Gastrocnemius medialis (tissue), 4 donors: Measurements from ENCODE around the gene EGFLAM. TPM values are rescaled to one million over a fixed set of nuclear protein-coding genes. Genes with fewer than 3 reads are reported as not detected.

Experiments used
- ATAC-seq, 2 donors: fragments of 150-250 bp; one replicate each; pipeline ENCODE4 v1.9.1; 2016
- DNase-seq, 2 donors: peaks; one replicate each; pipeline ENCODE4 v3.0.0-alpha.2; 2019
- H3K27ac ChIP-seq, 4 donors: fragments of 200-600 bp; sonication (generic); 1 replicate in 1 of 4; 2 replicates in 3 of 4; pipeline ENCODE4 v1.5.1; 2016 to 2018; ENCODE audit warnings: mild to moderate bottlenecking in 2 of 4, moderate library complexity in 1 of 4
- H3K27me3 ChIP-seq, 3 donors: fragments of 200-600 bp; sonication (generic) in 2 of 3; 1 replicate in 1 of 3; 2 replicates in 2 of 3; pipeline versions ENCODE4 v1.5.1 to v1.6.0; 2016 to 2019; ENCODE audit warnings: mild to moderate bottlenecking in 1 of 3, moderate library complexity in 1 of 3
- H3K36me3 ChIP-seq, 2 donors: fragments of 200-600 bp; sonication (generic) in 1 of 2; one replicate each; pipeline ENCODE4 v1.5.1; 2017 to 2018
- H3K4me1 ChIP-seq, 2 donors: fragments of 200-600 bp; sonication (generic) in 1 of 2; one replicate each; pipeline ENCODE4 v1.5.1; 2016 to 2017; ENCODE audit warnings: mild to moderate bottlenecking in 2 of 2
- H3K4me3 ChIP-seq, 4 donors: fragments of 200-600 bp; sonication (generic) in 3 of 4; 1 replicate in 1 of 4; 2 replicates in 3 of 4; pipeline ENCODE4 v1.5.1; 2016 to 2019; ENCODE audit warnings: mild to moderate bottlenecking in 2 of 4
- H3K9me3 ChIP-seq, 3 donors: fragments of 200-600 bp; sonication (generic) in 2 of 3; 1 replicate in 1 of 3; 2 replicates in 2 of 3; pipeline ENCODE4 v1.5.1; 2016 to 2019
- CTCF ChIP-seq, 5 experiments: fragments of 450-650 bp in 3 of 5; fragments of 200-600 bp in 2 of 5; sonication (generic) in 2 of 5; IDR thresholded peaks in 4 of 5; conservative IDR thresholded peaks in 1 of 5; 1 replicate in 4 of 5; 2 replicates in 1 of 5; pipeline ENCODE4 v1.5.1; 2016 to 2019; ENCODE audit warnings: antibody characterized with exemption in 5 of 5, mild to moderate bottlenecking in 3 of 5, moderate library complexity in 3 of 5
- POLR2A ChIP-seq, 2 donors: fragments of 450-650 bp; IDR thresholded peaks; one replicate each; pipeline ENCODE4 v1.6.1; 2017; ENCODE audit warnings: antibody characterized with exemption in 2 of 2, mild to moderate bottlenecking in 2 of 2, moderate library complexity in 2 of 2
- in situ Hi-C, 4 donors: fragments of 200-750 bp; cut with MboI; loops; one replicate each; pipeline versions ENCODE4 v1.15.0 to v1.8.0; 2017; ENCODE audit warnings: low sequenced_read_pairs in 4 of 4
- intact Hi-C: fragments of 100-400 bp; cut with DNase I; formaldehyde crosslinking; loops from one replicate; pipeline ENCODE4 v1.15.1; 2023; ENCODE audit warnings: low total_unique reads
- total RNA-seq, 4 donors: library from RNA; depleted of rRNA; stranded (reverse); fragments of >200 nt; gene quantifications; one replicate each; pipeline versions ENCODE4 v1.1.0 to v1.2.3, GENCODE V29; 2016

EGFLAM gene
- total RNA-seq, 4 donors from 2014 or later, result 19.2 to 36.4 (median 32.7) TPM

- in situ Hi-C loops, result no loop called here
- H3K4me1 ChIP-seq, result no peaks in the 10 kb centered on the region
- ATAC-seq, result no peak
- no peaks in the 10 kb centered on the region for H3K9me3 ChIP-seq
- peaks cover 0 to 4% (median 0%) of the 10 kb centered on the region in 3 donors for H3K27me3 ChIP-seq
- no peaks in the 10 kb centered on the region for H3K36me3 ChIP-seq
- intact Hi-C loops, result loop anchor here (1.0 kb wide), 1 partner anchor 426 kb away; no protein-coding TSS in a partner anchor
- H3K4me3 ChIP-seq, result no peak overlapping the region
- no peak for DNase-seq
- TF ChIP-seq CTCF (IDR thresholded peaks at IDR 0.05 in 4 of 5, conservative IDR thresholded peaks at IDR 0.05 in 1 of 5) (no peak), POLR2A (IDR thresholded peaks at IDR 0.05) (no peak)
- no peak overlapping the region for H3K27ac ChIP-seq
Observed at GRCh38 chr5:38383701-38384100, 125.3 kb downstream of the EGFLAM start.

GRCh38 chr5:38384396-38384795, 126.0 kb downstream of the EGFLAM start:
- in situ Hi-C loops (no loop called here), intact Hi-C loops (no loop called here)
- TF ChIP-seq CTCF (IDR thresholded peaks at IDR 0.05 in 4 of 5, conservative IDR thresholded peaks at IDR 0.05 in 1 of 5), result no peak
- no peak for TF ChIP-seq POLR2A (IDR thresholded peaks at IDR 0.05)
- DNase-seq (no peak), ATAC-seq (peak in 1 of 2 donors; percentile 37)
- Histone ChIP-seq H3K9me3 (no peaks in the 10 kb centered on the region), H3K4me1 (no peaks in the 10 kb centered on the region), H3K36me3 (no peaks in the 10 kb centered on the region), H3K4me3 (no peak overlapping the region), H3K27ac (no peak overlapping the region), H3K27me3 (no peaks in the 10 kb centered on the region)

- no peaks in the 10 kb centered on the region for H3K27me3 ChIP-seq
- intact Hi-C loops (no loop called here), in situ Hi-C loops (no loop called here)
- no peak overlapping the region for H3K4me3 ChIP-seq
- no peak for DNase-seq
- H3K36me3 ChIP-seq, result no peaks in the 10 kb centered on the region
- no peak for ATAC-seq
- TF ChIP-seq POLR2A (IDR thresholded peaks at IDR 0.05) (no peak), CTCF (IDR thresholded peaks at IDR 0.05 in 4 of 5, conservative IDR thresholded peaks at IDR 0.05 in 1 of 5) (no peak)
- no peaks in the 10 kb centered on the region for H3K9me3 ChIP-seq
- no peaks in the 10 kb centered on the region for H3K4me1 ChIP-seq
- no peak overlapping the region for H3K27ac ChIP-seq
Observed at GRCh38 chr5:38387161-38387560, 128.8 kb downstream of the EGFLAM start.

DNA sequence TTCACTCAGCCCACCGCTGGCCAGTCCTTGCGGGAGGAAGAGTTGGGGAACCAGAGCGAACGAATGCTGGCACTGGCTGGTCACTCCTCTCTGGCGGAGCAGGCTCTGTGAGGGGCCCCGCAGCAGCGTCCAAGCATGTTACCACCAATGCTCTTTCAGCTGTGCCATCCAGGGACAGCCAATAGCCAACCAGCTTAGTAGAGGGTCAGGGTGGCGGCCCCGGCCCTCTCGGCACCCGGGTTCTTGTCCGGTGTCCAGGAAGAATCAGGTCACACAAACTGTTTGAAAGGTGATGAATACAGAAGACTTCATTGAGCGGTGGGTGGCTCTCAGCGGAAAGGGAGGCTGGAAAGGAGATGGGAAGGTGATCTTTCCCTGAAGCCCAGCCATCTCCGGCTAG, 135.3 kb downstream of the EGFLAM start:
- no peak for ATAC-seq
- in situ Hi-C loops, result no loop called here

More for the DNA sequence above, 135.3 kb downstream of the EGFLAM start:
- no peak for DNase-seq
- H3K27me3 ChIP-seq, result no peaks in the 10 kb centered on the region
- H3K27ac ChIP-seq, result no peak overlapping the region
- TF ChIP-seq POLR2A (IDR thresholded peaks at IDR 0.05), result no peak
- no peak for TF ChIP-seq CTCF (IDR thresholded peaks at IDR 0.05 in 4 of 5, conservative IDR thresholded peaks at IDR 0.05 in 1 of 5)
- H3K36me3 ChIP-seq, result no peaks in the 10 kb centered on the region
- H3K9me3 ChIP-seq, result no peaks in the 10 kb centered on the region
- no peaks in the 10 kb centered on the region for H3K4me1 ChIP-seq
- intact Hi-C loops, result no loop called here
- H3K4me3 ChIP-seq, result no peak overlapping the region
